ENCODE results near the gene SLC24A3. TPM values are rescaled to one million over a fixed set of nuclear protein-coding genes. Genes with fewer than 3 reads are reported as not detected.

The SLC24A3 gene
- total and polyA plus RNA-seq, 11 donors: 0.26 to 3.9 (median 0.77) TPM

- H3K36me3 ChIP-seq: no peaks in the 10 kb centered on the region
- intact Hi-C loops (cut with DNase I): loop anchor here in 9 of 10 donors (1.0 to 10.0 kb wide), 14 partner anchors 34 to 1029 kb away; no protein-coding TSS in a partner anchor
- no peak for DNase-seq
- no peak overlapping the region for H3K27ac ChIP-seq
- H3K27me3 ChIP-seq: peaks cover 0 to 27% (median 0%) of the 10 kb centered on the region in 9 donors
- 63 to 77% (median 66%) methylated on average over 9 of the region's 9 CpGs for WGBS, 4 donors
- TF ChIP-seq CTCF (IDR thresholded peaks at IDR 0.05): no peak
- TF ChIP-seq POLR2A (IDR thresholded peaks at IDR 0.05): no peak
- no peak overlapping the region for H3K4me3 ChIP-seq
- ATAC-seq: no peak
- H3K9me3 ChIP-seq: no peaks in the 10 kb centered on the region
- H3K4me1 ChIP-seq: peaks cover 0 to 9% (median 1%) of the 10 kb centered on the region in 12 donors
Observed at GRCh38 chr20:19660808-19661378, 448.5 kb downstream of the SLC24A3 start.

- TF ChIP-seq CTCF (IDR thresholded peaks at IDR 0.05) (peak in 11 of 12 donors; percentile 96 to 99 (median 98)), POLR2A (IDR thresholded peaks at IDR 0.05) (no peak)
- no peaks in the 10 kb centered on the region for H3K9me3 ChIP-seq
- WGBS, 4 donors: 45 to 51% (median 50%) methylated on average over 18 to 19 of the region's 19 CpGs
- peaks cover 0 to 26% (median 0%) of the 10 kb centered on the region in 9 donors for H3K27me3 ChIP-seq
- peak in 3 of 4 donors; percentile 75 to 84 (median 81) for ATAC-seq
- no peak overlapping the region for H3K4me3 ChIP-seq
- no peaks in the 10 kb centered on the region for H3K36me3 ChIP-seq
- no peak overlapping the region for H3K27ac ChIP-seq
- DNase-seq: peak in 4 of 5 donors; percentile 37 to 57 (median 44)
- intact Hi-C loops (cut with DNase I): loop anchor here (1.0 to 10.0 kb wide), 18 partner anchors 33 to 1030 kb away; no protein-coding TSS in a partner anchor
- H3K4me1 ChIP-seq: peaks cover 0 to 9% (median 1%) of the 10 kb centered on the region in 12 donors
Observed at GRCh38 chr20:19661717-19662636, 449.5 kb downstream of the SLC24A3 start.

- TF ChIP-seq POLR2A (IDR thresholded peaks at IDR 0.05) (no peak), CTCF (IDR thresholded peaks at IDR 0.05) (no peak)
- ATAC-seq: no peak
- intact Hi-C loops (cut with DNase I): loop anchor here (1.0 to 10.0 kb wide), 14 partner anchors 34 to 1030 kb away; no protein-coding TSS in a partner anchor
- Histone ChIP-seq H3K4me3 (no peak overlapping the region), H3K9me3 (no peaks in the 10 kb centered on the region), H3K27me3 (peaks cover 0 to 19% (median 0%) of the 10 kb centered on the region in 9 donors), H3K4me1 (peaks cover 0 to 9% (median 1%) of the 10 kb centered on the region in 12 donors), H3K36me3 (no peaks in the 10 kb centered on the region), H3K27ac (no peak overlapping the region)
- WGBS, 4 donors: 43 to 55% (median 46%) methylated on average over 9 of the region's 9 CpGs
- DNase-seq: no peak
Observed at GRCh38 chr20:19662637-19662995, 450.2 kb downstream of the SLC24A3 start.

GRCh38 chr20:19668418-19668817, 456.0 kb downstream of the SLC24A3 start:
- TF ChIP-seq CTCF (IDR thresholded peaks at IDR 0.05): no peak
- TF ChIP-seq POLR2A (IDR thresholded peaks at IDR 0.05): no peak
- H3K4me1 ChIP-seq: no peaks in the 10 kb centered on the region
- no peak overlapping the region for H3K4me3 ChIP-seq
- WGBS, 4 donors: 91 to 93% (median 92%) methylated on average over 3 of the region's 3 CpGs
- no peaks in the 10 kb centered on the region for H3K36me3 ChIP-seq
- no peaks in the 10 kb centered on the region for H3K9me3 ChIP-seq
- intact Hi-C loops (cut with DNase I): loop anchor here in 5 of 10 donors (10.0 kb wide), 4 partner anchors 84 to 1034 kb away; no protein-coding TSS in a partner anchor
- no peak overlapping the region for H3K27ac ChIP-seq
- DNase-seq: no peak
- no peak for ATAC-seq
- peaks cover 0 to 9% (median 0%) of the 10 kb centered on the region in 9 donors for H3K27me3 ChIP-seq

Measured in heart left ventricle (tissue), 16 donors.